ENCODE data around the gene SIK3.

The SIK3 gene

GRCh38 chr11:117097389-117098268 lies 599 bp downstream of the SIK3 start:
- H3K4me3 ChIP-seq (ENCODE audit: low read depth, low read length): peak overlapping the region; percentile 94
- no peak for TF ChIP-seq CTCF (IDR thresholded peaks at IDR 0.05; ENCODE audit: low read depth, low read length)

- TF ChIP-seq CTCF (IDR thresholded peaks at IDR 0.05; ENCODE audit: low read depth, low read length): no peak
- peak overlapping the region; percentile 94 for H3K4me3 ChIP-seq (ENCODE audit: low read depth, low read length)
Measured at GRCh38 chr11:117097014-117097388, 1.2 kb downstream of the SIK3 start.

- TF ChIP-seq CTCF (IDR thresholded peaks at IDR 0.05; ENCODE audit: low read depth, low read length): no peak
- H3K4me3 ChIP-seq (ENCODE audit: low read depth, low read length): peak overlapping the region; percentile 94
Measured at GRCh38 chr11:117096201-117096991, 1.8 kb downstream of the SIK3 start.

GRCh38 chr11:117095284-117096161 lies 2.7 kb downstream of the SIK3 start:
- no peak for TF ChIP-seq CTCF (IDR thresholded peaks at IDR 0.05; ENCODE audit: low read depth, low read length)
- H3K4me3 ChIP-seq (ENCODE audit: low read depth, low read length): peak overlapping the region; percentile 94

GRCh38 chr11:117094776-117095175 lies 3.5 kb downstream of the SIK3 start:
- TF ChIP-seq CTCF (IDR thresholded peaks at IDR 0.05; ENCODE audit: low read depth, low read length): no peak
- H3K4me3 ChIP-seq (ENCODE audit: low read depth, low read length): no peak overlapping the region

GRCh38 chr11:117092951-117093590 lies 5.2 kb downstream of the SIK3 start:
- H3K4me3 ChIP-seq (ENCODE audit: low read depth, low read length): no peak overlapping the region
- no peak for TF ChIP-seq CTCF (IDR thresholded peaks at IDR 0.05; ENCODE audit: low read depth, low read length)

Measured in WI38 (cell line).